CMK (cell line): ENCODE results near the gene PLK5.
"Not testable (repeated sequence)": the region's sequence is repeated elsewhere in the genome, so short reads cannot be mapped to it uniquely, and the experiment has no call there.

Source experiments
- DNase-seq: peaks from one replicate; pipeline ENCODE4 v3.0.0-alpha.2; 2010; ENCODE audit warnings: low read depth

The PLK5 gene

GRCh38 chr19:1523412-1524286, at the start of gene PLK5:
TSS of gene PLK5 (plus strand) at chr19:1524077. CDS start at chr19:1526997, 2,920 bp downstream.
- DNase-seq: no peak

GRCh38 chr19:1474765-1475351, 49.0 kb upstream of the PLK5 start:
- no peak for DNase-seq

- no peak for DNase-seq
Measured at GRCh38 chr19:1475751-1476437, 48.0 kb upstream of the PLK5 start.

- DNase-seq: not testable (repeated sequence)
Measured at GRCh38 chr19:1477056-1477455, 46.8 kb upstream of the PLK5 start.

GRCh38 chr19:1478934-1479707, 44.8 kb upstream of the PLK5 start, which contains the start of gene C19orf25:
TSS of gene C19orf25 (minus strand) at chr19:1479215. CDS start at chr19:1478903, 312 bp downstream.
- DNase-seq: peak; percentile 82

- no peak for DNase-seq
Measured at GRCh38 chr19:1481224-1481892, 42.5 kb upstream of the PLK5 start.

GRCh38 chr19:1481893-1482360, 42.0 kb upstream of the PLK5 start:
- no peak for DNase-seq

GRCh38 chr19:1482361-1483130, 41.3 kb upstream of the PLK5 start:
- no peak for DNase-seq

- no peak for DNase-seq
Measured at GRCh38 chr19:1483131-1483978, 40.5 kb upstream of the PLK5 start.

- no peak for DNase-seq
Measured at GRCh38 chr19:1483979-1484428, 39.9 kb upstream of the PLK5 start.

GRCh38 chr19:1486720-1487575, 36.9 kb upstream of the PLK5 start:
- DNase-seq: no peak

- DNase-seq: no peak
Measured at GRCh38 chr19:1487576-1488281, 36.1 kb upstream of the PLK5 start.

GRCh38 chr19:1488282-1488601, 35.6 kb upstream of the PLK5 start:
- DNase-seq: no peak

- DNase-seq: no peak
Measured at GRCh38 chr19:1489463-1490310, 34.2 kb upstream of the PLK5 start.

GRCh38 chr19:1490311-1491113, 33.4 kb upstream of the PLK5 start, which contains the start of gene PCSK4:
TSS of gene PCSK4 (minus strand) at chr19:1490350. CDS start at chr19:1490346, 4 bp downstream.
- peak; percentile 96 for DNase-seq
